ENCODE measurements around the gene TASP1. TPM values are rescaled to one million over a fixed set of nuclear protein-coding genes. Genes with fewer than 3 reads are reported as not detected.
"Not testable (repeated sequence)": the region's sequence is repeated elsewhere in the genome, so short reads cannot be mapped to it uniquely, and the experiment has no call there.

TASP1 gene
- total RNA-seq, 1 experiment from 2014 or later: 9.5 TPM

DNA sequence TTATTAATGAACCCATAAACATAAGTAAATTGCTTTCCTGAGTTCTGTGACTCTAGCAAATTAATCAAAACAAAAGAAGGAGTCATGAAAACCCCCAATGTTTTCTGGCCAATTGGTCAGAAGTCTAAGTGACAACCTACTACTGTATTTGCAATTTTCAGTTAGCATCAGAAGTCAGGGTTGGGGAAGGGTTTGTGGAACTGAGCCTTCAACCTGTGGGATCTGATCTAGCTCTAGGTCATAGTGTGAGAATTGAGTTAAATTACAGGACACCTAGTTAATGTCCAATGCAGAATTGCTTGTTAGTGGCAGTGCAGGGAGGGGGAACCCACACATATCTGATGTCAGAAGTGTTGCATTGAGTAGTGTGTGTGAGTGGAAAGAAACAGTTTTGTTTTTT is 275.3 kb downstream of the TASP1 start:
- H3K14ac ChIP-seq (ENCODE audit: insufficient read depth, low read length): no peak overlapping the region
- H3K4me1 ChIP-seq (ENCODE audit: insufficient read depth, low read length): peaks cover 5% of the 10 kb centered on the region; the same call in 1 of the 2 replicates
- TF ChIP-seq, protein P1, sequence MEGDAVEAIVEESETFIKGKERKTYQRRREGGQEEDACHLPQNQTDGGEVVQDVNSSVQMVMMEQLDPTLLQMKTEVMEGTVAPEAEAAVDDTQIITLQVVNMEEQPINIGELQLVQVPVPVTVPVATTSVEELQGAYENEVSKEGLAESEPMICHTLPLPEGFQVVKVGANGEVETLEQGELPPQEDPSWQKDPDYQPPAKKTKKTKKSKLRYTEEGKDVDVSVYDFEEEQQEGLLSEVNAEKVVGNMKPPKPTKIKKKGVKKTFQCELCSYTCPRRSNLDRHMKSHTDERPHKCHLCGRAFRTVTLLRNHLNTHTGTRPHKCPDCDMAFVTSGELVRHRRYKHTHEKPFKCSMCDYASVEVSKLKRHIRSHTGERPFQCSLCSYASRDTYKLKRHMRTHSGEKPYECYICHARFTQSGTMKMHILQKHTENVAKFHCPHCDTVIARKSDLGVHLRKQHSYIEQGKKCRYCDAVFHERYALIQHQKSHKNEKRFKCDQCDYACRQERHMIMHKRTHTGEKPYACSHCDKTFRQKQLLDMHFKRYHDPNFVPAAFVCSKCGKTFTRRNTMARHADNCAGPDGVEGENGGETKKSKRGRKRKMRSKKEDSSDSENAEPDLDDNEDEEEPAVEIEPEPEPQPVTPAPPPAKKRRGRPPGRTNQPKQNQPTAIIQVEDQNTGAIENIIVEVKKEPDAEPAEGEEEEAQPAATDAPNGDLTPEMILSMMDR (conservative IDR thresholded peaks at IDR 0.05): no peak
- no peaks in the 10 kb centered on the region for H4K20me1 ChIP-seq (ENCODE audit: control insufficient read depth, insufficient read depth, insufficient read length)
- no peak overlapping the region for H3T11ph ChIP-seq (ENCODE audit: low read length)
- H2BK12ac ChIP-seq (ENCODE audit: insufficient read length, low read depth, low read length): no peak overlapping the region
- H3K4me1 Mint-ChIP-seq: peaks cover 16 to 33% of the 10 kb centered on the region in 2 experiments
- no peak overlapping the region for H3K27ac Mint-ChIP-seq
- H3K27me3 ChIP-seq (ENCODE audit: insufficient read depth, low read length): no peaks in the 10 kb centered on the region
- no peak overlapping the region for H3K9ac ChIP-seq (ENCODE audit: extremely low read depth, insufficient read length, low read length)
- no peak overlapping the region for H2AFZ ChIP-seq (ENCODE audit: low read length)
- H3K27me3 Mint-ChIP-seq (ENCODE audit: low read depth): no peaks in the 10 kb centered on the region
- no peak overlapping the region for H2BK5ac ChIP-seq (ENCODE audit: insufficient read length, low read length)
- H3K56ac ChIP-seq (ENCODE audit: insufficient read length, low read depth, low read length): no peak overlapping the region
- no peak overlapping the region for H2BK15ac ChIP-seq (ENCODE audit: low read depth, low read length)
- no peak overlapping the region for H3K27ac ChIP-seq (ENCODE audit: insufficient read length, low read depth, low read length)
- DNase-seq: no peak
- no peak overlapping the region for H3K23ac ChIP-seq (ENCODE audit: insufficient read length, low read depth, low read length)
- no peak overlapping the region for H3K4me2 ChIP-seq (ENCODE audit: insufficient read depth, insufficient read length, low read length)
- H4K91ac ChIP-seq (ENCODE audit: insufficient read length, low read depth, low read length): no peak overlapping the region
- H3K79me2 ChIP-seq (ENCODE audit: insufficient read depth, low read length): no peaks in the 10 kb centered on the region
- H4K5ac ChIP-seq (ENCODE audit: insufficient read length, low read depth, low read length): no peak overlapping the region
- H2BK120ac ChIP-seq (ENCODE audit: low read depth, low read length, poor library complexity, severe bottlenecking): no peak overlapping the region
- H3K9me3 ChIP-seq (ENCODE audit: control insufficient read depth, low read depth, low read length): no peaks in the 10 kb centered on the region
- H2BK20ac ChIP-seq (ENCODE audit: low read depth, low read length, poor library complexity, severe bottlenecking): peak overlapping the region; percentile 93
- H3K4ac ChIP-seq (ENCODE audit: low read depth, low read length): no peak overlapping the region
- H3K9me3 Mint-ChIP-seq: no peaks in the 10 kb centered on the region; a peak in 1 of 5 replicates
- H2AK5ac ChIP-seq (ENCODE audit: insufficient read length, low read length): no peak overlapping the region
- H3K23me2 ChIP-seq (ENCODE audit: insufficient read length, low read depth, low read length, poor library complexity, severe bottlenecking): no peaks in the 10 kb centered on the region
- H4K8ac ChIP-seq (replicated peaks; ENCODE audit: insufficient read length, low read depth, low read length): no peak overlapping the region
- H3K79me1 ChIP-seq (ENCODE audit: insufficient read depth, low read depth, low read length, poor library complexity, severe bottlenecking): no peaks in the 10 kb centered on the region
- H3K18ac ChIP-seq (ENCODE audit: insufficient read length, low read depth, low read length): no peak overlapping the region
- H3K4me3 Mint-ChIP-seq: no peak overlapping the region
- peaks cover 0 to 13% (median 0%) of the 10 kb centered on the region in 3 experiments; a peak in 5 of 7 replicates for H3K36me3 Mint-ChIP-seq (ENCODE audit: insufficient read depth in 1 of 3, low read depth in 3 of 3)

DNA sequence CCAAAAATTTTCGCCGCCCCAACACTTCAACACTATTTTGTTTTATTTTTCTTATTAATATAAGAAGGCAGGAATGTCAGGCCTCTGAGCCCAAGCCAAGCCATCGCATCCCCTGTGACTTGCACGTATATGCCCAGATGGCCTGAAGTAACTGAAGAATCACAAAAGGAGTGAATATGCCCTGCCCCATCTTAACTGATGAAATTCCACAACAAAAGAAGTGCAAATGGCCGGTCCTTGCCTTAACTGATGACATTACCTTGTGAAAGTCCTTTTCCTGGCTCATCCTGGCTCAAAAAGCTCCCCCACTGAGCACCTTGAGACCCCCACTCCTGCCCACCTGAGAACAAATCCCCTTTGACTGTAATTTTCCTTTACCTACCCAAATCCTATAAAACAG is 276.6 kb downstream of the TASP1 start:
- H3K14ac ChIP-seq (ENCODE audit: insufficient read depth, low read length); H4K5ac ChIP-seq (ENCODE audit: insufficient read length, low read depth, low read length); H4K91ac ChIP-seq (ENCODE audit: insufficient read length, low read depth, low read length); H2BK12ac ChIP-seq (ENCODE audit: insufficient read length, low read depth, low read length); H3K23ac ChIP-seq (ENCODE audit: insufficient read length, low read depth, low read length); H3K79me2 ChIP-seq (ENCODE audit: insufficient read depth, low read length); H2AFZ ChIP-seq (ENCODE audit: low read length); H3K23me2 ChIP-seq (ENCODE audit: insufficient read length, low read depth, low read length, poor library complexity, severe bottlenecking); H3K79me1 ChIP-seq (ENCODE audit: insufficient read depth, low read depth, low read length, poor library complexity, severe bottlenecking); H3K4ac ChIP-seq (ENCODE audit: low read depth, low read length); H3K27me3 Mint-ChIP-seq (ENCODE audit: low read depth); H3K18ac ChIP-seq (ENCODE audit: insufficient read length, low read depth, low read length); H3K36me3 Mint-ChIP-seq (ENCODE audit: insufficient read depth in 1 of 3, low read depth in 3 of 3); H2BK15ac ChIP-seq (ENCODE audit: low read depth, low read length); H3K9ac ChIP-seq (ENCODE audit: extremely low read depth, insufficient read length, low read length); H3K9me3 ChIP-seq (ENCODE audit: control insufficient read depth, low read depth, low read length); H2BK20ac ChIP-seq (ENCODE audit: low read depth, low read length, poor library complexity, severe bottlenecking); DNase-seq; H2BK120ac ChIP-seq (ENCODE audit: low read depth, low read length, poor library complexity, severe bottlenecking); H2AK5ac ChIP-seq (ENCODE audit: insufficient read length, low read length); H3K4me1 ChIP-seq (ENCODE audit: insufficient read depth, low read length); H3K27me3 ChIP-seq (ENCODE audit: insufficient read depth, low read length); H2BK5ac ChIP-seq (ENCODE audit: insufficient read length, low read length); H3K9me3 Mint-ChIP-seq; H3K4me2 ChIP-seq (ENCODE audit: insufficient read depth, insufficient read length, low read length); H3K27ac ChIP-seq (ENCODE audit: insufficient read length, low read depth, low read length); H3T11ph ChIP-seq (ENCODE audit: low read length); H3K56ac ChIP-seq (ENCODE audit: insufficient read length, low read depth, low read length); H4K8ac ChIP-seq (replicated peaks; ENCODE audit: insufficient read length, low read depth, low read length); H4K20me1 ChIP-seq (ENCODE audit: control insufficient read depth, insufficient read depth, insufficient read length): not testable (repeated sequence)
- Mint-ChIP-seq H3K4me3 (peak overlapping the region in 1 of 2 experiments; percentile 16; a peak in 1 of 5 replicates), H3K27ac (peak overlapping the region; percentile 48 to 96 (median 49); a peak in 6 of 7 replicates), H3K4me1 (peaks cover 27 to 46% of the 10 kb centered on the region in 2 experiments)
- WGBS (ENCODE audit: extremely low coverage, insufficient read length, low lambda C conversion rate): no CpG with 5 or more reads among the region's 5 CpGs

Measured in H9 (cell line).